Prostate gland (tissue), 2 donors: Measurements from ENCODE around the gene GFI1.

Source experiments
- CTCF ChIP-seq, 4 experiments: fragments of 200-600 bp in 2 of 4; fragments of 450-650 bp in 2 of 4; sonication (generic) in 2 of 4; IDR thresholded peaks; 1 replicate in 3 of 4; 2 replicates in 1 of 4; pipeline ENCODE4 v1.5.1; 2016 to 2019; ENCODE audit warnings: antibody characterized with exemption in 4 of 4, mild to moderate bottlenecking in 2 of 4, moderate library complexity in 2 of 4
- POLR2AphosphoS5 ChIP-seq: sonication (generic); formaldehyde crosslinking; IDR thresholded peaks from one replicate; pipeline ENCODE4 v1.6.1; 2017; ENCODE audit warnings: antibody characterized with exemption

GRCh38 chr1:92459871-92460320 lies 26.8 kb downstream of the GFI1 start:
- TF ChIP-seq CTCF (IDR thresholded peaks at IDR 0.05), result no peak
- TF ChIP-seq POLR2AphosphoS5, result no peak
